Measurements from ENCODE around the gene DRC3.

The DRC3 gene

GRCh38 chr17:17999364-18000029 is 26.8 kb downstream of the DRC3 start:
- no peaks in the 10 kb centered on the region for H3K9me3 ChIP-seq
- no peaks in the 10 kb centered on the region for H3K27me3 ChIP-seq
- H3K36me3 ChIP-seq = no peaks in the 10 kb centered on the region
- TF ChIP-seq CTCF (IDR thresholded peaks at IDR 0.05) = no peak
- no peaks in the 10 kb centered on the region for H3K4me1 ChIP-seq (ENCODE audit: control insufficient read depth in 1 of 2, insufficient read depth in 1 of 2, low read depth in 1 of 2, low read length in 1 of 2)
- no peak overlapping the region for H3K27ac ChIP-seq
- H3K4me3 ChIP-seq (ENCODE audit: low read depth in 1 of 2, low read length in 1 of 2) = no peak overlapping the region

- H3K36me3 ChIP-seq = no peaks in the 10 kb centered on the region
- H3K4me3 ChIP-seq (ENCODE audit: low read depth in 1 of 2, low read length in 1 of 2) = no peak overlapping the region
- no peaks in the 10 kb centered on the region for H3K9me3 ChIP-seq
- H3K4me1 ChIP-seq (ENCODE audit: control insufficient read depth in 1 of 2, insufficient read depth in 1 of 2, low read depth in 1 of 2, low read length in 1 of 2) = no peaks in the 10 kb centered on the region
- no peak overlapping the region for H3K27ac ChIP-seq
- TF ChIP-seq CTCF (IDR thresholded peaks at IDR 0.05) = no peak
- no peaks in the 10 kb centered on the region for H3K27me3 ChIP-seq
Measured at GRCh38 chr17:18000030-18000408, 27.4 kb downstream of the DRC3 start.

GRCh38 chr17:18002171-18002570 is 29.5 kb downstream of the DRC3 start:
- no peak overlapping the region for H3K27ac ChIP-seq
- TF ChIP-seq CTCF (IDR thresholded peaks at IDR 0.05) = no peak

GRCh38 chr17:18004345-18004744 is 31.7 kb downstream of the DRC3 start:
- TF ChIP-seq CTCF (IDR thresholded peaks at IDR 0.05) = no peak
- H3K27me3 ChIP-seq = no peaks in the 10 kb centered on the region
- H3K9me3 ChIP-seq = no peaks in the 10 kb centered on the region
- H3K36me3 ChIP-seq = peaks cover 29% of the 10 kb centered on the region
- H3K4me1 ChIP-seq (ENCODE audit: control insufficient read depth in 1 of 2, insufficient read depth in 1 of 2, low read depth in 1 of 2, low read length in 1 of 2) = no peaks in the 10 kb centered on the region
- H3K4me3 ChIP-seq (ENCODE audit: low read depth in 1 of 2, low read length in 1 of 2) = no peak overlapping the region
- H3K27ac ChIP-seq = no peak overlapping the region

More at GRCh38 chr17:18002171-18002570, 29.5 kb downstream of the DRC3 start:
- H3K27me3 ChIP-seq = no peaks in the 10 kb centered on the region
- H3K36me3 ChIP-seq = peaks cover 11% of the 10 kb centered on the region
- no peaks in the 10 kb centered on the region for H3K9me3 ChIP-seq
- H3K4me1 ChIP-seq (ENCODE audit: control insufficient read depth in 1 of 2, insufficient read depth in 1 of 2, low read depth in 1 of 2, low read length in 1 of 2) = no peaks in the 10 kb centered on the region
- no peak overlapping the region for H3K4me3 ChIP-seq (ENCODE audit: low read depth in 1 of 2, low read length in 1 of 2)

- no peaks in the 10 kb centered on the region for H3K9me3 ChIP-seq
Measured at GRCh38 chr17:18004884-18005305, 32.2 kb downstream of the DRC3 start.

More at GRCh38 chr17:18004884-18005305, 32.2 kb downstream of the DRC3 start:
- no peak overlapping the region for H3K27ac ChIP-seq
- peaks cover 35% of the 10 kb centered on the region for H3K36me3 ChIP-seq
- H3K4me3 ChIP-seq (ENCODE audit: low read depth in 1 of 2, low read length in 1 of 2) = no peak overlapping the region
- H3K27me3 ChIP-seq = no peaks in the 10 kb centered on the region
- no peak for TF ChIP-seq CTCF (IDR thresholded peaks at IDR 0.05)
- no peaks in the 10 kb centered on the region for H3K4me1 ChIP-seq (ENCODE audit: control insufficient read depth in 1 of 2, insufficient read depth in 1 of 2, low read depth in 1 of 2, low read length in 1 of 2)
